Left ventricle myocardium inferior (tissue), 1 donor: ENCODE results near the gene OPCML. TPM values are rescaled to one million over a fixed set of nuclear protein-coding genes. Genes with fewer than 3 reads are reported as not detected.

Experiments used
- DNase-seq: peaks from one replicate; pipeline ENCODE4 v3.0.0-alpha.2; 2020
- H3K27ac ChIP-seq: fragments of 200-600 bp; replicated peaks from 2 replicates; pipeline ENCODE4 v1.8.0; 2021
- H3K27me3 ChIP-seq: fragments of 200-600 bp; 2 replicates; pipeline ENCODE4 v1.8.0; 2021; ENCODE audit warnings: low read depth
- H3K36me3 ChIP-seq: fragments of 200-600 bp; 2 replicates; pipeline ENCODE4 v1.8.0; 2021
- H3K4me1 ChIP-seq: fragments of 200-600 bp; 2 replicates; pipeline ENCODE4 v1.8.0; 2021
- H3K4me3 ChIP-seq: fragments of 200-600 bp; 2 replicates; pipeline ENCODE4 v1.8.0; 2021; ENCODE audit warnings: mild to moderate bottlenecking, moderate library complexity
- H3K9me3 ChIP-seq: fragments of 200-600 bp; replicated peaks from 2 replicates; pipeline ENCODE4 v1.8.0; 2021
- intact Hi-C: fragments of 100-400 bp; cut with micrococcal nuclease; formaldehyde crosslinking; loops from one replicate; pipeline ENCODE4 v1.11.0; 2022
- total RNA-seq: library from RNA; stranded (reverse); fragmentation: NEBNext Ultra II Directional; extraction: Animal tissue kit (Norgen Biotek cat#: 25700); gene quantifications from one replicate; pipeline ENCODE4 v1.2.1, GENCODE V29; 2021
- TF ChIP-seq, protein P1 (sequence below): fragments of 200-600 bp; IDR thresholded peaks from 2 replicates; pipeline ENCODE4 v1.8.0; 2021; ENCODE audit warnings: antibody characterized with exemption, mild to moderate bottlenecking, borderline replicate concordance
- donor health status: DM: no; HTN: yes; CAD: no; lungs with severe emphysema.

OPCML gene
- total RNA-seq, 1 donor from 2014 or later, result 0.63 TPM

DNA sequence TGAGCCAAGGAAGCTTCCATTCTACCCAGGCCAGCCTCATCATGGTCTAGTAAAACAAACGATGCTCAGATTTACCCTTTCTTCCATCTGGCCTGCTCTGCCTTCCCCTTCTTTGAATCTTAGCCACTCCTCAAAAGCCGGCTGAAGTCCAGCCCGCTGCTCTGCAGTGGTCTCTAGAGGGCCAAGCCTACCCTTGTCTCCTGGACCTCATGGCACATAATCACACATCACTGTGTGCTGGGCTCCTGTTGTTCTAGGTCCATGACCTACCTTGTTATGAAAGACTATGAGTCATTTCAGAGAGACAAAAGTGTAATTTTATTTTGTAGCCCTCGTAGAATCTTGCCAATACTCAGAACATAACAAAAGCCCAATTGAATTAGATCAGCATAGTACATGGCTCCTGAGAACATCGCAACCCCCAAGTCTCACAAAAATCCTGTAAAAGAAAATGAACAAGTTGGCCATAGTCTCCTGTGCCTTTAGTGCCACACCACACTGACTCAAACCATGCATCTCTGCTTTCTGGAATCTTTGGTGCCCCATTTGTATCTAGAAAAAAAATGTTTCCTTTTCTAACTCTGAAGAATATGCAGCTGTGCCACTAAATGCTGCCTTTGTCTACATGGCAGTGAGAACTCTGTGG, 192.7 kb downstream of the OPCML start:
- no peak for DNase-seq
- peaks cover 37% of the 10 kb centered on the region for H3K27me3 ChIP-seq
- intact Hi-C loops, result no loop called here
- H3K4me3 ChIP-seq, result no peak overlapping the region
- H3K4me1 ChIP-seq, result no peaks in the 10 kb centered on the region
- no peaks in the 10 kb centered on the region for H3K36me3 ChIP-seq
- TF ChIP-seq, protein P1, sequence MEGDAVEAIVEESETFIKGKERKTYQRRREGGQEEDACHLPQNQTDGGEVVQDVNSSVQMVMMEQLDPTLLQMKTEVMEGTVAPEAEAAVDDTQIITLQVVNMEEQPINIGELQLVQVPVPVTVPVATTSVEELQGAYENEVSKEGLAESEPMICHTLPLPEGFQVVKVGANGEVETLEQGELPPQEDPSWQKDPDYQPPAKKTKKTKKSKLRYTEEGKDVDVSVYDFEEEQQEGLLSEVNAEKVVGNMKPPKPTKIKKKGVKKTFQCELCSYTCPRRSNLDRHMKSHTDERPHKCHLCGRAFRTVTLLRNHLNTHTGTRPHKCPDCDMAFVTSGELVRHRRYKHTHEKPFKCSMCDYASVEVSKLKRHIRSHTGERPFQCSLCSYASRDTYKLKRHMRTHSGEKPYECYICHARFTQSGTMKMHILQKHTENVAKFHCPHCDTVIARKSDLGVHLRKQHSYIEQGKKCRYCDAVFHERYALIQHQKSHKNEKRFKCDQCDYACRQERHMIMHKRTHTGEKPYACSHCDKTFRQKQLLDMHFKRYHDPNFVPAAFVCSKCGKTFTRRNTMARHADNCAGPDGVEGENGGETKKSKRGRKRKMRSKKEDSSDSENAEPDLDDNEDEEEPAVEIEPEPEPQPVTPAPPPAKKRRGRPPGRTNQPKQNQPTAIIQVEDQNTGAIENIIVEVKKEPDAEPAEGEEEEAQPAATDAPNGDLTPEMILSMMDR, result no peak
- H3K27ac ChIP-seq, result no peak overlapping the region
- peaks cover 6% of the 10 kb centered on the region for H3K9me3 ChIP-seq

DNA sequence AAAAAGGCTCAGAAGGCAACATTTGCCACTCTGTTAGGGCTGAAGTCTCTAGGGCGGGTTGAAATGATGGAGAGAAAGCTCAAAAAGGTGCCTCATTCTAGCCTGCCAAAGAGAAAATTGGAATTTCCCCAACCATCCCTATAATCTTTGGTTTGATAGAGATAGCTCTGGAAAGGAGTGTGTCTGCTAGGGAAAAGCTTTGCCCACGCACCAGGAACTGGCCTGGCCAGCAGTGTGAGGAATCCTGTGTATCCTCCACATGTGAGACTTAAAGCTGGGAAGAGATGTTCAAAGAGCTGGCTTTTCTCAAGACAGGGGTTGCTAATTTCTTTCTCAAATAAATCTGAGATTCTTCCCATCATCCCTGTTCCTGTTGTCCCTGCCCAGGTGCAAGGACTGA, 193.7 kb downstream of the OPCML start:
- Histone ChIP-seq H3K9me3 (peaks cover 11% of the 10 kb centered on the region), H3K27ac (no peak overlapping the region), H3K4me3 (no peak overlapping the region), H3K4me1 (no peaks in the 10 kb centered on the region), H3K36me3 (no peaks in the 10 kb centered on the region), H3K27me3 (peaks cover 37% of the 10 kb centered on the region)
- intact Hi-C loops, result no loop called here
- DNase-seq, result no peak
- TF ChIP-seq, protein P1, result no peak

DNA sequence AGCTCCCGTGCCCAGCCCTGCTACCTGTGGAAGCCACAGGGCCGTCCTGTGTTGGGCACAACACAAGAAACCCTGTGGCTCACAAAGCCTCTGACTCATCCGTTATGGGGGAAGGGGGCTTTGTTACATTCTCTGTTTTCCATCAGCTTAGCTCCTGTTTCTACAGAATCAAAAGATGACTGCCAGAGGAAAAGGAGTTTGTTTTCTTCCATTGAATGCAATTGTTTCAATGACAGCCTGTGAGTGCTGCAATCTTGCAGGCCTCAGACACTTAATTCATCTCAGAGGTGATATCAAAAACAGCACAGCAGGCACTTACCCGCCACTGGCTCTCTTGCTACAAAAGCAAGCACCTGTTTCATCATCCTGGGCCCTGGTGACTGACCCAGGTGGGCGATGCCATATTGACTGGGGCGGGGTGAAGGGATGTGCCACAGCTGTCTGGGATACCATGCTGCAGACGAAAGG, 194.3 kb downstream of the OPCML start:
- TF ChIP-seq, protein P1, result no peak
- no peak for DNase-seq
- Histone ChIP-seq H3K27me3 (peaks cover 40% of the 10 kb centered on the region), H3K27ac (no peak overlapping the region), H3K4me1 (no peaks in the 10 kb centered on the region), H3K4me3 (no peak overlapping the region), H3K9me3 (peaks cover 11% of the 10 kb centered on the region), H3K36me3 (no peaks in the 10 kb centered on the region)
- intact Hi-C loops, result no loop called here

DNA sequence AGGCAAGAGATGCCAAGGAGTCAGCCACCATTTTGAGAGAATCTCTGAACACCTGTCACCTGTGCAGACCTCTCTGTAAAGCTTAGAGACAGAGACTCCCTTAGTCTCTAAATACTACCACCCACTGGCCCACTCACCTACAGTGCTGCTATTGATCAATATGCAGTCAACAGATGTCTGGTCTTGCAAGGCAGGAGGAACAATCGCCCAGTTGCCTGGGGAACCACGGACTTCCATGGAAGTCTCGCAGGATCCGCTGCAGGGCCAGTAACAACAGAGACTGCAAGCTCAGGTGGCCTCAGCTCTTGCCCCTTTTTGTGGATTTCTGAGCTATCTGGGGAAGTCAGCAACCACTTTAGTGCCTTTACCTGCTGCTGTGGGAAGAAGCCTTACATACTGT, 195.1 kb downstream of the OPCML start:
- H3K4me3 ChIP-seq, result no peak overlapping the region
- H3K36me3 ChIP-seq, result no peaks in the 10 kb centered on the region
- intact Hi-C loops, result no loop called here
- no peaks in the 10 kb centered on the region for H3K4me1 ChIP-seq
- H3K27me3 ChIP-seq, result peaks cover 39% of the 10 kb centered on the region
- H3K9me3 ChIP-seq, result peaks cover 11% of the 10 kb centered on the region
- TF ChIP-seq, protein P1, result no peak
- H3K27ac ChIP-seq, result no peak overlapping the region
- no peak for DNase-seq

DNA sequence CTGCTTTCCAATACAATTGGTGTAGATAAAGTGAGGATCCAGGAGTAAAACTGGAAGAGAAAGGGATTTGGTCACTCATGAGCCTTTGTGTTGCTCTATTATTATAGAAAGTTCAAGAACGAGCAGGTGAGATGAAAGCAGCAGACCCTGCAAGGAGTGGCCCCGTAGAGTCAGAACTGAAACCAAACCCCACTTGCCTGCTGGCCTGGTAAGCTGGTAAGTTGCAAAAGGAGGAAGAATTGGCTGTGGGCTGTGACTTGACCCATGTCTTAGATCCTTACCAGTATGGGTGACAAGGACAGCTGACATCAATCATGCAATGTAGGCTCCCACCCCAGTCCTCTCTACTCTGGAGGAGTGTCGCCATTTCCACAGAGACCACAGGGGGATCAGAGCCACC, 201.3 kb downstream of the OPCML start:
- Histone ChIP-seq H3K4me3 (no peak overlapping the region), H3K27ac (no peak overlapping the region), H3K27me3 (peaks cover 23% of the 10 kb centered on the region), H3K9me3 (peaks cover 9% of the 10 kb centered on the region), H3K36me3 (no peaks in the 10 kb centered on the region), H3K4me1 (no peaks in the 10 kb centered on the region)
- DNase-seq, result no peak
- intact Hi-C loops, result no loop called here
- TF ChIP-seq, protein P1, result no peak
